HFFc6 (cell line): ENCODE data around the gene RRAGC. TPM values are rescaled to one million over a fixed set of nuclear protein-coding genes. Genes with fewer than 3 reads are reported as not detected.

Experiments used
- DNase-seq: peaks from one replicate; pipeline ENCODE4 v3.0.0-alpha.2; 2018
- H3K27ac Mint-ChIP-seq: 2 replicates; pipeline ENCODE4 v1.8.0; 2020; ENCODE audit warnings: mild to moderate bottlenecking, mixed read lengths
- H3K27me3 Mint-ChIP-seq: 2 replicates; pipeline ENCODE4 v1.8.0; 2021; ENCODE audit warnings: mild to moderate bottlenecking, moderate library complexity, mixed read lengths; ENCODE audit not compliant: insufficient read depth
- H3K36me3 Mint-ChIP-seq: 2 replicates; pipeline ENCODE4 v1.8.0; 2021; ENCODE audit warnings: low read depth, mixed read lengths
- H3K4me1 Mint-ChIP-seq: 2 replicates; pipeline ENCODE4 v1.8.0; 2020; ENCODE audit warnings: low read depth, mixed read lengths
- H3K4me3 Mint-ChIP-seq: 2 replicates; pipeline ENCODE4 v1.8.0; 2020; ENCODE audit warnings: mild to moderate bottlenecking, moderate library complexity, mixed read lengths
- H3K9me3 Mint-ChIP-seq: 2 replicates; pipeline ENCODE4 v1.8.0; 2020; ENCODE audit warnings: mild to moderate bottlenecking, mixed read lengths
- CTCF ChIP-seq: fragments of 200-600 bp; sonication (generic); IDR thresholded peaks from 2 replicates; pipeline ENCODE4 v1.5.0; 2021; ENCODE audit warnings: antibody characterized with exemption, mild to moderate bottlenecking
- total RNA-seq, 6 experiments: library from RNA; stranded (reverse); fragmentation: NEBNext Ultra II Directional; extraction: Animal tissue kit (Norgen Biotek cat#: 25700); gene quantifications; 2 replicates in 1 of 6; 3 replicates in 5 of 6; pipeline ENCODE4 v1.2.3, GENCODE V29; 2021

RRAGC gene
- total RNA-seq, 6 experiments from 2014 or later = 23.1 to 27.2 (median 26.2) TPM

- Mint-ChIP-seq H3K27ac (no peak overlapping the region), H3K4me1 (0 out of 2 replicates have a peak, but pooled peaks cover 4% of the 10 kb centered on the region), H3K36me3 (no peaks in the 10 kb centered on the region), H3K9me3 (no peaks in the 10 kb centered on the region), H3K4me3 (no peak overlapping the region), H3K27me3 (peaks cover 20% of the 10 kb centered on the region)
- TF ChIP-seq CTCF = no peak
- no peak for DNase-seq
Measured at GRCh38 chr1:38790422-38791163, 69.0 kb downstream of the RRAGC start.

- no peak for DNase-seq
- no peak overlapping the region for H3K27ac Mint-ChIP-seq
- H3K27me3 Mint-ChIP-seq = peaks cover 23% of the 10 kb centered on the region
- H3K4me1 Mint-ChIP-seq = 0 out of 2 replicates have a peak, but pooled peaks cover 4% of the 10 kb centered on the region
- no peak for TF ChIP-seq CTCF
- H3K4me3 Mint-ChIP-seq = no peak overlapping the region
- H3K9me3 Mint-ChIP-seq = no peaks in the 10 kb centered on the region
- H3K36me3 Mint-ChIP-seq = no peaks in the 10 kb centered on the region
Measured at GRCh38 chr1:38789498-38790169, 69.9 kb downstream of the RRAGC start.

- Mint-ChIP-seq H3K27ac (no peak overlapping the region), H3K4me3 (no peak overlapping the region), H3K36me3 (no peaks in the 10 kb centered on the region), H3K9me3 (no peaks in the 10 kb centered on the region), H3K4me1 (0 out of 2 replicates have a peak, but pooled peaks cover 4% of the 10 kb centered on the region), H3K27me3 (peaks cover 31% of the 10 kb centered on the region)
- no peak for DNase-seq
- TF ChIP-seq CTCF = no peak
Measured at GRCh38 chr1:38788341-38789336, 70.9 kb downstream of the RRAGC start.

Other genes starting within 250 kb of the RRAGC start
- gene MYCBP, start 13.6 kb upstream of the RRAGC start, total RNA-seq = 10 to 100 TPM; 28.4 to 43.7 (median 36.3) TPM
- gene GJA9, start 21.8 kb upstream of the RRAGC start, total RNA-seq = not detected
- 1 to 10 TPM in 2 of 6 experiments, under 1 TPM in 4; 0.11 to 1.2 (median 0.51) TPM for gene RHBDL2, start 82.1 kb upstream of the RRAGC start, total RNA-seq
- 10 to 100 TPM; 63.3 to 78.7 (median 71.2) TPM for gene AKIRIN1, start 131.5 kb upstream of the RRAGC start, total RNA-seq
- 100 to 1,000 TPM; 181 to 275 (median 249) TPM for gene NDUFS5, start 166.6 kb upstream of the RRAGC start, total RNA-seq